Activated CD8-positive, alpha-beta T cell treated with anti-CD3 and anti-CD28 coated beads for 36 hours (primary cell): ENCODE measurements around the gene GRP. TPM values are rescaled to one million over a fixed set of nuclear protein-coding genes. Genes with fewer than 3 reads are reported as not detected.

Experiments
- ATAC-seq: fragments of 200-7000 bp; cut with Tn5 transposase; one replicate; pipeline ENCODE4 v1.10.0; 2021; ENCODE audit warnings: mild to moderate bottlenecking, moderate library complexity
- CTCF ChIA-PET: fragments of 350-600 bp; sonication (Branson Sonifier 250); formaldehyde crosslinking; loops from one replicate; lab custom pipeline; 2021; ENCODE audit warnings: antibody characterized with exemption; lab: Charles Lee
- POLR2A ChIA-PET: fragments of 350-600 bp; sonication (Branson Sonifier 250); formaldehyde crosslinking; loops from one replicate; lab custom pipeline; 2021; ENCODE audit warnings: antibody characterized with exemption; lab: Charles Lee
- DNase-seq: peaks from one replicate; pipeline ENCODE4 v3.0.0-alpha.2; 2020
- H3K27ac Mint-ChIP-seq: one replicate; pipeline ENCODE4 v1.8.0; 2021; ENCODE audit warnings: mild to moderate bottlenecking, mixed read lengths
- H3K27me3 Mint-ChIP-seq: one replicate; pipeline ENCODE4 v1.8.0; 2021; ENCODE audit warnings: mixed read lengths
- H3K36me3 Mint-ChIP-seq: one replicate; pipeline ENCODE4 v1.8.0; 2021; ENCODE audit warnings: low read depth, mixed read lengths
- H3K4me1 Mint-ChIP-seq: one replicate; pipeline ENCODE4 v1.8.0; 2021; ENCODE audit warnings: low read depth, mixed read lengths
- H3K4me3 Mint-ChIP-seq: one replicate; pipeline ENCODE4 v1.8.0; 2021; ENCODE audit warnings: mild to moderate bottlenecking, moderate library complexity, mixed read lengths
- H3K9me3 Mint-ChIP-seq: one replicate; pipeline ENCODE4 v1.8.0; 2021; ENCODE audit warnings: mixed read lengths
- intact Hi-C: fragments of 100-400 bp; cut with micrococcal nuclease; formaldehyde crosslinking; loops from one replicate; pipeline ENCODE4 v1.10.0; 2022
- total RNA-seq, 2 experiments: library from RNA; stranded (reverse); gene quantifications; one replicate each; pipeline ENCODE4 v1.2.3, GENCODE V29; 2021
- TF ChIP-seq, protein P1 (sequence below): fragments of 200-600 bp; IDR thresholded peaks from one replicate; pipeline ENCODE4 v1.8.0; 2022; ENCODE audit warnings: antibody characterized with exemption, mild to moderate bottlenecking

The GRP gene
- total RNA-seq, 2 experiments from 2014 or later, result not detected

DNA sequence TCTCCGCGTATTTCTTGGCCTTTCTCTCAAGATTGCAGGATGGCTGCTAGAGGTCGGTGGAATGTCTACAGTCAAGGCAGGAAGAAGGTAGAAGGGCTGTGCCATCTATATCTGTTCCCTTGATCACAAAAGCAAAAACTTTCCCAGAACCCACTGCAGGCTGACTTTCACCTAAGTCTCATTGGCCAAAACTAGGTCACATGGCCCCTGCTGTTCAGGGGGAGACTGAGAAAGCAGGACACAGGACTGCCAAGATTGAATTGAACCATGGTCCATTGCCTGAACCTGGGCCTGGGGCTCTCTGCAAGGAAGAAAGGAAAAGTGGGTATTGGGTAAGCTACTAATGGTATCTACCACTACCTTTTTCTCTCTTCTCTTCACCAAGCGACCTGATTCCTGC lies 9.7 kb upstream of the GRP start:
- Mint-ChIP-seq H3K27ac (no peak overlapping the region), H3K4me3 (no peak overlapping the region), H3K4me1 (no peaks in the 10 kb centered on the region), H3K27me3 (peaks cover 12% of the 10 kb centered on the region), H3K9me3 (no peaks in the 10 kb centered on the region), H3K36me3 (no peaks in the 10 kb centered on the region)
- ChIA-PET CTCF (no interaction called here), POLR2A (no interaction called here)
- TF ChIP-seq, protein P1, sequence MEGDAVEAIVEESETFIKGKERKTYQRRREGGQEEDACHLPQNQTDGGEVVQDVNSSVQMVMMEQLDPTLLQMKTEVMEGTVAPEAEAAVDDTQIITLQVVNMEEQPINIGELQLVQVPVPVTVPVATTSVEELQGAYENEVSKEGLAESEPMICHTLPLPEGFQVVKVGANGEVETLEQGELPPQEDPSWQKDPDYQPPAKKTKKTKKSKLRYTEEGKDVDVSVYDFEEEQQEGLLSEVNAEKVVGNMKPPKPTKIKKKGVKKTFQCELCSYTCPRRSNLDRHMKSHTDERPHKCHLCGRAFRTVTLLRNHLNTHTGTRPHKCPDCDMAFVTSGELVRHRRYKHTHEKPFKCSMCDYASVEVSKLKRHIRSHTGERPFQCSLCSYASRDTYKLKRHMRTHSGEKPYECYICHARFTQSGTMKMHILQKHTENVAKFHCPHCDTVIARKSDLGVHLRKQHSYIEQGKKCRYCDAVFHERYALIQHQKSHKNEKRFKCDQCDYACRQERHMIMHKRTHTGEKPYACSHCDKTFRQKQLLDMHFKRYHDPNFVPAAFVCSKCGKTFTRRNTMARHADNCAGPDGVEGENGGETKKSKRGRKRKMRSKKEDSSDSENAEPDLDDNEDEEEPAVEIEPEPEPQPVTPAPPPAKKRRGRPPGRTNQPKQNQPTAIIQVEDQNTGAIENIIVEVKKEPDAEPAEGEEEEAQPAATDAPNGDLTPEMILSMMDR, result no peak
- ATAC-seq (no peak), DNase-seq (no peak)
- intact Hi-C loops, result loop anchor here (10.0 kb wide), 1 partner anchor 125 kb away; no protein-coding TSS in a partner anchor

DNA sequence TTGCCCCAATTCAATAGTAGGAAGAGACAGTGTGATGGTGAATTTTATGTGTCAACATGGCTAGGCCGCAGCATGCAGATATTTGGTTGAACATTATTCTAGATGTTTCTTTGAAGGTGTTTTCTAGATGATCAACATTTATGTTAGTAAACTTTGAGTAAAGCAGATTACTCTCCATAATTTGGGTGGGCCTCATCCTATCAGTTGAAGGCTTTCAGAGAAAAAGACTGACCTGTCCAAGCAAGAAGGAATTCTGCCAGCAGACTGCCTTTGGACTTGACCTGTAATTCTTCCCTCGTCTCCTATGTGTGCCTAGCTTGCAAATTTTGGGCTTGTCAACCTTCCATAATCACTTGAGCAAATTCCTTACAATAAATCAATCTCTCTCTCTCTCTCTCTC lies 8.3 kb upstream of the GRP start:
- no peak for DNase-seq
- Mint-ChIP-seq H3K27ac (no peak overlapping the region), H3K36me3 (no peaks in the 10 kb centered on the region), H3K27me3 (peaks cover 16% of the 10 kb centered on the region), H3K4me1 (no peaks in the 10 kb centered on the region), H3K9me3 (no peaks in the 10 kb centered on the region), H3K4me3 (no peak overlapping the region)
- ATAC-seq, result no peak
- POLR2A ChIA-PET, result no interaction called here
- intact Hi-C loops, result loop anchor here (10.0 kb wide), 1 partner anchor 127 kb away; no protein-coding TSS in a partner anchor
- TF ChIP-seq, protein P1, result no peak
- CTCF ChIA-PET, result no interaction called here

DNA sequence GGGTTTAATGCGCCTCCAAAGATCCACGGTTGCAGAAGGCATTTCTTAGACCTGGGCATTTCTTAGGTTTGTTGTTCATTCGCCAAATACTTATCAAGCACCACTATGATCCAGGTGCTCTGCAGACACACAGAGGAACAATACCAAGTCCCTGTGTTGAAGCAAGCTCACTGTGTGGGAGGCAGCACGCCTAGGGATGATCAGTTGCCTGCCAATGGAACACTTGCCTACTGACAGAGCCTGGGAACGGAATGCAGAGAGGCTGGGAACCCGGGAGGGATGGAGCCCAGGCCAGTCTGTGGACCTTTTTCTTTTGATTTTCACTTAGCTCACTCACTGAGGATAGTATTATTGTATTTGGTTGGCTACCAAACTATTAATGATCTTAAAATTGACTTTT lies 1.9 kb upstream of the GRP start:
- Mint-ChIP-seq H3K36me3 (no peaks in the 10 kb centered on the region), H3K27me3 (peaks cover 55% of the 10 kb centered on the region), H3K4me3 (no peak overlapping the region), H3K27ac (no peak overlapping the region), H3K9me3 (no peaks in the 10 kb centered on the region), H3K4me1 (peaks cover 9% of the 10 kb centered on the region)
- POLR2A ChIA-PET, result no interaction called here
- intact Hi-C loops, result loop anchor here (10.0 kb wide), 1 partner anchor 133 kb away; no protein-coding TSS in a partner anchor
- TF ChIP-seq, protein P1, result no peak
- CTCF ChIA-PET, result no interaction called here
- ATAC-seq, result no peak
- no peak for DNase-seq

DNA sequence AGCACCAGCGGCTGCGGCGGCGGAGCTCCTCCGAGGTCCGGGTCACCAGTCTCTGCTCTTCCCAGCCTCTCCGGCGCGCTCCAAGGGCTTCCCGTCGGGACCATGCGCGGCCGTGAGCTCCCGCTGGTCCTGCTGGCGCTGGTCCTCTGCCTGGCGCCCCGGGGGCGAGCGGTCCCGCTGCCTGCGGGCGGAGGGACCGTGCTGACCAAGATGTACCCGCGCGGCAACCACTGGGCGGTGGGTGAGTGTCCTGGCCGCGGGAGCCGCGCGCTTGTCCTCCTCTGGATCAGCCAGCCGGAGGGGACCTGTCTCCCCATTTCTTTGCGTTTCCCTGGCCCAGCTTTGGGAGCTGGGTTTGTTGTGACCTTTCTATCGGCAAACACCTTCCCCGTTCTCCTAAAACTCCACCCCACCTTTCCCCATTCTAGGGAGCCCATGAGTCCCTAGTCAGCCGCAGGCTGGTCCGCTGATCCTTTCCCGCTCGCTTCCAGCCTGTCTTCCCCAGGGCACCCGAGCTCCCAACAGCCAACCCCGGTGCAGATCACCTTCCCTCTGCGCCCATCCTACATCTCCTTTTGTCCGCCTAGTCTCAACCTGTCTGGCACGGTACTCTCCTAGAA lies 316 bp downstream of the GRP start:
- H3K4me1 Mint-ChIP-seq, result peaks cover 9% of the 10 kb centered on the region
- H3K9me3 Mint-ChIP-seq, result no peaks in the 10 kb centered on the region
- ATAC-seq (no peak), DNase-seq (no peak)
- TF ChIP-seq, protein P1, result no peak
- no peak overlapping the region for H3K27ac Mint-ChIP-seq
- H3K36me3 Mint-ChIP-seq, result no peaks in the 10 kb centered on the region
- peaks cover 62% of the 10 kb centered on the region for H3K27me3 Mint-ChIP-seq
- POLR2A ChIA-PET, result no interaction called here
- intact Hi-C loops, result no loop called here
- no peak overlapping the region for H3K4me3 Mint-ChIP-seq
- CTCF ChIA-PET, result interaction anchor here (1.5 to 2.5 kb wide), 2 partner anchors 29 to 183 kb away, joined by 3 to 8 read pairs; no protein-coding TSS in a partner anchor
